ENCODE results near the gene C10orf120. TPM values are rescaled to one million over a fixed set of nuclear protein-coding genes. Genes with fewer than 3 reads are reported as not detected.

C10orf120 gene
- total and polyA plus RNA-seq, 9 donors = not detected

DNA sequence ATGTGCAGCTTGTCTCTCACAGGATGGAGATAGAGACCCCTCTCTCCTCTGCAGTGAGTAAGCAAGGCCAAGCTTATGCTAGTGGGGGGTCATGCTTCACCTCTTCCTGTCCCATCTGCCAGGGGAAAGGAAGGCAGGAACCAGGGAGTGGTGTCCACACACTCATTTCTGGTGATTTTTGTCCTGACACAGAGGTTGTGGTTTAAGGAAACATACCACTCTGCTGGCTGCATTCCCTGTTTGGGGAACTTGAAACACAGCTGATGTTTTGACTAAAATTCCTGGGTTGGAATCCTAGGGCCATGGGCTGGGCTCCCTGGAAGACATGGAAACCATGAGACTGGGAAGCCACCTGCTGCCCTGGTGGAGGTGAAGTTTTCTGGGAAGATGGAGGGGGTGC lies 21.4 kb downstream of the C10orf120 start:
- H3K36me3 ChIP-seq = no peaks in the 10 kb centered on the region
- H3K27ac ChIP-seq = no peak overlapping the region
- no peak overlapping the region for H3K4me3 ChIP-seq
- no peaks in the 10 kb centered on the region for H3K9me3 ChIP-seq
- no peaks in the 10 kb centered on the region for H3K4me1 ChIP-seq (ENCODE audit: insufficient read depth)
- no peak for TF ChIP-seq POLR2A (IDR thresholded peaks at IDR 0.05)
- no peak for TF ChIP-seq EP300 (IDR thresholded peaks at IDR 0.05)
- TF ChIP-seq, protein P1, sequence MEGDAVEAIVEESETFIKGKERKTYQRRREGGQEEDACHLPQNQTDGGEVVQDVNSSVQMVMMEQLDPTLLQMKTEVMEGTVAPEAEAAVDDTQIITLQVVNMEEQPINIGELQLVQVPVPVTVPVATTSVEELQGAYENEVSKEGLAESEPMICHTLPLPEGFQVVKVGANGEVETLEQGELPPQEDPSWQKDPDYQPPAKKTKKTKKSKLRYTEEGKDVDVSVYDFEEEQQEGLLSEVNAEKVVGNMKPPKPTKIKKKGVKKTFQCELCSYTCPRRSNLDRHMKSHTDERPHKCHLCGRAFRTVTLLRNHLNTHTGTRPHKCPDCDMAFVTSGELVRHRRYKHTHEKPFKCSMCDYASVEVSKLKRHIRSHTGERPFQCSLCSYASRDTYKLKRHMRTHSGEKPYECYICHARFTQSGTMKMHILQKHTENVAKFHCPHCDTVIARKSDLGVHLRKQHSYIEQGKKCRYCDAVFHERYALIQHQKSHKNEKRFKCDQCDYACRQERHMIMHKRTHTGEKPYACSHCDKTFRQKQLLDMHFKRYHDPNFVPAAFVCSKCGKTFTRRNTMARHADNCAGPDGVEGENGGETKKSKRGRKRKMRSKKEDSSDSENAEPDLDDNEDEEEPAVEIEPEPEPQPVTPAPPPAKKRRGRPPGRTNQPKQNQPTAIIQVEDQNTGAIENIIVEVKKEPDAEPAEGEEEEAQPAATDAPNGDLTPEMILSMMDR (IDR thresholded peaks at IDR 0.05) = no peak
- H3K27me3 ChIP-seq = no peaks in the 10 kb centered on the region
- intact Hi-C loops (cut with DNase I) = no loop called here
- no peak for DNase-seq

DNA sequence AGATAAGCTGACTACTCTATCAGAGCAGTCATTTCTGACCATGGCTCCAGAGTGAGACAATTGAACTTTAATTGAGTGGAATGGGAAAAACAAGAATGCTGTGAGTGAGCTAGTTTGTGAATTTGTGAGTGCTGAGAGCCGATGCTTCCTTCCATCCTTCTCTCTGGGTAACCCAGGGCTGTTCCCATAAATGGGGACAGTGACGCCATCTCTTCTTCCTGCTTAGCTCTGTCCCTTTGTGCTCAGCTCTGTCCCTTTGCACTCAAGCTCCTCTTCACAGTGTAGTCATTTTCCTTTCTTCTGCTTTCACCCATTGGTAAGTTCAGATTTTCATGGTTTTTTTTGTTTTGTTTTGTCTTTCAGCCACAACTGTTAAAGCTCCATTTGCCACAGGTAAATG lies 24.4 kb downstream of the C10orf120 start:
- TF ChIP-seq, protein P1 (IDR thresholded peaks at IDR 0.05) = no peak
- TF ChIP-seq EP300 (IDR thresholded peaks at IDR 0.05) = no peak
- TF ChIP-seq POLR2A (IDR thresholded peaks at IDR 0.05) = no peak
- no peaks in the 10 kb centered on the region for H3K36me3 ChIP-seq
- H3K27me3 ChIP-seq = no peaks in the 10 kb centered on the region
- H3K4me3 ChIP-seq = no peak overlapping the region
- 80 to 82% (median 81%) methylated on average over 2 of the region's 2 CpGs for WGBS, 3 donors
- H3K4me1 ChIP-seq (ENCODE audit: insufficient read depth) = no peaks in the 10 kb centered on the region
- H3K27ac ChIP-seq = no peak overlapping the region
- no peaks in the 10 kb centered on the region for H3K9me3 ChIP-seq
- no peak for DNase-seq
- intact Hi-C loops (cut with DNase I) = no loop called here

DNA sequence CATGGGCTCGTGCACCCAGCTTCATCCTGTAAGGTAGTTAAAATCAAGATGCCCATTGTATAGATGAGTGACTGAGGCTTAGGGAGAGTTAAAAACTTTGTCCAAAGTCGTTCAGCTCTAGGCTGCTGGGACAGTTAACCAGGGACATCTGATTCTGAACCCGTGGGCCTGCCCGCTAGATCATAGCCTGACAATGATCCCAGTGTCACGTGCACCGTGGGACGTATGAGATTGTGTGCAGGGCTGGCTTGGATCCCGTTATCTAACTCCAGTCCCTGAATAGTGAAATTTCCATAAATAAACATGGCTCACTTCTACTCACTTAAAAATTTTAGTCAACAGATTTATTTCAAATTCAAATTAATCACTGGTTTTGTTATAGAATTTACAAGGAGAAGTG lies 24.9 kb downstream of the C10orf120 start:
- no peak for DNase-seq
- Histone ChIP-seq H3K27me3 (no peaks in the 10 kb centered on the region), H3K4me3 (no peak overlapping the region), H3K36me3 (no peaks in the 10 kb centered on the region), H3K4me1 (ENCODE audit: insufficient read depth) (no peaks in the 10 kb centered on the region), H3K27ac (no peak overlapping the region), H3K9me3 (no peaks in the 10 kb centered on the region)
- intact Hi-C loops (cut with DNase I) = no loop called here
- 55 to 61% (median 56%) methylated on average over 8 of the region's 8 CpGs for WGBS, 3 donors
- no peak for TF ChIP-seq POLR2A (IDR thresholded peaks at IDR 0.05)
- TF ChIP-seq, protein P1 (IDR thresholded peaks at IDR 0.05) = no peak
- TF ChIP-seq EP300 (IDR thresholded peaks at IDR 0.05) = no peak

DNA sequence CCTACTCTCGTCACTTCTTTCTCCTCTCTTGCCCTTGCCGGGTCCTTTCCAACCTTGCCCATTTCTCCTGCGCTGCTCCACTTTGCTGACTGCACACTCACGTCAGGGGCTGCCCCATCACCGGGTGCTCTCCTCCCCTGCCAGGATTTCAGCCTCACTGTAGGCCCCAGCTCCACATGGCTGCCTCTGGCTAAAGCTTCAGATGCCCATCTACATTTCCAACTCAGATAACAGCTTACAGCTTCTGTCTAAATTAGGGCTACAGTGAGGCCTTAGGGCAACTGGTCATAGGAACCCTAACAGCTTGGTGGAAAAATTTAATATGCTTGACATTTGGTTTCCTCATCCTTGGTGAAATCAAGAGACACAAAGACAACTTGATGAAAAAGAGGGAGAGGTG lies 25.9 kb downstream of the C10orf120 start:
- H3K27me3 ChIP-seq = no peaks in the 10 kb centered on the region
- H3K4me3 ChIP-seq = no peak overlapping the region
- 82 to 86% (median 82%) methylated on average over 5 of the region's 5 CpGs for WGBS, 3 donors
- DNase-seq = no peak
- H3K9me3 ChIP-seq = no peaks in the 10 kb centered on the region
- H3K4me1 ChIP-seq (ENCODE audit: insufficient read depth) = no peaks in the 10 kb centered on the region
- no peak overlapping the region for H3K27ac ChIP-seq
- no peaks in the 10 kb centered on the region for H3K36me3 ChIP-seq
- intact Hi-C loops (cut with DNase I) = no loop called here
- no peak for TF ChIP-seq EP300 (IDR thresholded peaks at IDR 0.05)
- no peak for TF ChIP-seq POLR2A (IDR thresholded peaks at IDR 0.05)
- TF ChIP-seq, protein P1 (IDR thresholded peaks at IDR 0.05) = no peak

DNA sequence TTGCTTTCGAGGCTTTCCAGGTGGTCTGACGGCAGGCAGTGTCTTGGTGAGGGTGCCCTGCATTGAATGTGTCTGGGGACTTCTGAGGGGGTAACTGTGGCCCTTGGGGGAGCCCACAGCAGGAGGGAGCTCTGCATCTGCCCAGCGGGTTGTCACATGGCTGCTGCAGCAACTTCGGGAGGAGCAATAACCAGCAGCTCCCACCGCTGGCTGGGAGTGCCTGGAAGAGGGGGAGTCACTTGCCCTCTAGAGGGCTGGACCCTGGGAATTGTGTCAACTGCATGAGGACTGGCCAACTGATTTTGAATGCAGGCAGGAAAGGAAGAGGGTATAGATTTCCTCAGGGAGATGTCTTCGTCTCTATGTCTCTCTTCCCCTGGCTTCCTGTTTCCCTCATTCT lies 26.4 kb downstream of the C10orf120 start:
- TF ChIP-seq EP300 (IDR thresholded peaks at IDR 0.05) (no peak), POLR2A (IDR thresholded peaks at IDR 0.05) (no peak)
- TF ChIP-seq, protein P1 (IDR thresholded peaks at IDR 0.05) = no peak
- intact Hi-C loops (cut with DNase I) = no loop called here
- H3K27ac ChIP-seq = no peak overlapping the region

More for the DNA sequence above, 26.4 kb downstream of the C10orf120 start:
- Histone ChIP-seq H3K36me3 (no peaks in the 10 kb centered on the region), H3K9me3 (no peaks in the 10 kb centered on the region), H3K4me1 (ENCODE audit: insufficient read depth) (no peaks in the 10 kb centered on the region), H3K27me3 (no peaks in the 10 kb centered on the region), H3K4me3 (no peak overlapping the region)
- no peak for DNase-seq
- WGBS, 3 donors = 49 to 53% (median 49%) methylated on average over 6 of the region's 6 CpGs
